SK-N-SH treated with all-trans-retinoic acid at 6 μM for 48 hours (cell line): ENCODE measurements around the gene PLPP7.
"Not testable (repeated sequence)": the region's sequence is repeated elsewhere in the genome, so short reads cannot be mapped to it uniquely, and the experiment has no call there.

ENCODE experiments used
- ATAC-seq: fragments of 200-7000 bp; cut with Tn5 transposase; 3 replicates; pipeline ENCODE4 v1.9.1; 2020; ENCODE audit warnings: mild to moderate bottlenecking, moderate library complexity
- CSDC2 ChIP-seq: fragments of 250-450 bp; sonication (Bioruptor Pico); IDR thresholded peaks from 2 replicates; pipeline ENCODE4 v1.5.0; 2020; ENCODE audit warnings: mild to moderate bottlenecking, moderate library complexity
- GLIS3 ChIP-seq: fragments of 250-450 bp; sonication (Bioruptor Pico); IDR thresholded peaks from 2 replicates; pipeline ENCODE4 v1.5.0; 2020; ENCODE audit warnings: mild to moderate bottlenecking, moderate library complexity
- OSR1 ChIP-seq: fragments of 250-450 bp; sonication (Bioruptor Pico); IDR thresholded peaks from 2 replicates; pipeline ENCODE4 v1.8.0; 2022; ENCODE audit warnings: moderate library complexity, mild to moderate bottlenecking, inconsistent platforms
- PPARA ChIP-seq: fragments of 250-450 bp; sonication (Bioruptor Pico); IDR thresholded peaks from 2 replicates; pipeline ENCODE4 v1.5.0; 2020; ENCODE audit warnings: mild to moderate bottlenecking, borderline replicate concordance
- RARB ChIP-seq: fragments of 250-450 bp; sonication (Bioruptor Pico); IDR thresholded peaks from 2 replicates; pipeline ENCODE4 v1.8.0; 2021; ENCODE audit warnings: mild to moderate bottlenecking, moderate library complexity
- ZC3H10 ChIP-seq: fragments of 250-450 bp; sonication (Bioruptor Pico); IDR thresholded peaks from 2 replicates; pipeline ENCODE4 v1.5.1; 2021; ENCODE audit warnings: mild to moderate bottlenecking, moderate library complexity
- ZFP30 ChIP-seq: fragments of 450-650 bp; formaldehyde crosslinking; IDR thresholded peaks from 2 replicates; pipeline ENCODE4 v1.5.0; 2022; ENCODE audit warnings: mild to moderate bottlenecking, moderate library complexity
- ZNF70 ChIP-seq: fragments of 450-650 bp; formaldehyde crosslinking; IDR thresholded peaks from 2 replicates; pipeline ENCODE4 v1.5.0; 2020; ENCODE audit warnings: mild to moderate bottlenecking, moderate library complexity
- ZNF8 ChIP-seq: fragments of 450-650 bp; formaldehyde crosslinking; IDR thresholded peaks from 2 replicates; pipeline ENCODE4 v1.5.0; 2020; ENCODE audit warnings: mild to moderate bottlenecking, moderate library complexity
- TF ChIP-seq, protein P1 (sequence below): fragments of 250-450 bp; sonication (Bioruptor Pico); IDR thresholded peaks from 2 replicates; pipeline ENCODE4 v1.8.0; 2021; ENCODE audit warnings: low read depth, mild to moderate bottlenecking, moderate library complexity, borderline replicate concordance
- TF ChIP-seq, protein P2 (sequence below): fragments of 250-450 bp; sonication (Bioruptor Pico); IDR thresholded peaks from 2 replicates; pipeline ENCODE4 v1.8.0; 2020; ENCODE audit warnings: mild to moderate bottlenecking, moderate library complexity, borderline replicate concordance
- TF ChIP-seq, protein P3 (sequence below): fragments of 250-450 bp; sonication (Bioruptor Pico); IDR thresholded peaks from 2 replicates; pipeline ENCODE4 v1.5.1; 2020; ENCODE audit warnings: low read depth, mild to moderate bottlenecking, moderate library complexity
- TF ChIP-seq, protein P4 (sequence below): fragments of 250-450 bp; sonication (Bioruptor Pico); IDR thresholded peaks from 2 replicates; pipeline ENCODE4 v1.5.0; 2020; ENCODE audit warnings: mild to moderate bottlenecking, moderate library complexity

PLPP7 gene

DNA sequence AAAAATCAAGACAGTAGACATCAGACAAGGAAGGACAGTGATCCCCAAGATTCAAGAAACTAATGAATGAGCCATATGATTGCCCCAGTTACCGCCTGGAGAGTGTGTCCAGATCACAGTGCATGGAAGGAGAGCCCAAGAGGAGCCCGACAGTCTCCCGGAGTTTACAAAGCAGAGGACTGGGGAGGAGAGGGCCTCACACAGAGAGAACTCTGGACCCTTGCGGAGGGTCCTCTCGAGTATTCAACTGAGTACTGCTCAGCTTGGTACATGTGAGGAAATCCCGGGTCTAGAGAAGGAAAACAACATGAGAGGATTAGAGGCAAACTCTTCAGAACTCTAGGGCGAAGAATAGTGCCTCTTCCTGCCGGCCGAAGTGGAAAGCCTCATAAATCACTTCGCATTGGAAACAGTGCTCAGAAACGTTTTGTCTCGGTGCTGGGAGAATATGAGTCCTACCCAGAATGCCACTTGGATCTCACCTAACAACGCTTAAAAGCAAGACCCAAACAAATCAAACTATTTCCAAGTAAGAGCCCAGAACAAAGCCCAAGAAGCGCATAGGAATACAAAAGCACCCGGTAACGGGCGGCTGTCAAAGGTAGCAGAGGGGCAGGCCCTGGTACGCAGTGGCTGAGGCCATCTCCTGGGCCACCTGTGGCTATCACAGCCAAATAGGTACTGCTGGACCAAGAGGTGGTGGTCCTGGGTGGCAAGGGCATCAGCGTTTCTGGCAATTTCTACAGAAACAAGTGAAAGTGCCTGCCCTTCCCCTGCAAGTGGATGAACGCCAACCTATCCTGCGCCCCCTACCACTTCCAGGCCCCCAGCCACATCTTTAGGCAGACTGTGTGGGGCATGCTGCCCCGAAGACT, 49.2 kb upstream of the PLPP7 start (continued):
- TF ChIP-seq, protein P1, sequence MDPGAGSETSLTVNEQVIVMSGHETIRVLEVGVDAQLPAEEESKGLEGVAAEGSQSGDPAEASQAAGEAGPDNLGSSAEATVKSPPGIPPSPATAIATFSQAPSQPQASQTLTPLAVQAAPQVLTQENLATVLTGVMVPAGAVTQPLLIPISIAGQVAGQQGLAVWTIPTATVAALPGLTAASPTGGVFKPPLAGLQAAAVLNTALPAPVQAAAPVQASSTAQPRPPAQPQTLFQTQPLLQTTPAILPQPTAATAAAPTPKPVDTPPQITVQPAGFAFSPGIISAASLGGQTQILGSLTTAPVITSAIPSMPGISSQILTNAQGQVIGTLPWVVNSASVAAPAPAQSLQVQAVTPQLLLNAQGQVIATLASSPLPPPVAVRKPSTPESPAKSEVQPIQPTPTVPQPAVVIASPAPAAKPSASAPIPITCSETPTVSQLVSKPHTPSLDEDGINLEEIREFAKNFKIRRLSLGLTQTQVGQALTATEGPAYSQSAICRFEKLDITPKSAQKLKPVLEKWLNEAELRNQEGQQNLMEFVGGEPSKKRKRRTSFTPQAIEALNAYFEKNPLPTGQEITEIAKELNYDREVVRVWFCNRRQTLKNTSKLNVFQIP (CRISPR knock-in tag): no peak
- TF ChIP-seq, protein P2, sequence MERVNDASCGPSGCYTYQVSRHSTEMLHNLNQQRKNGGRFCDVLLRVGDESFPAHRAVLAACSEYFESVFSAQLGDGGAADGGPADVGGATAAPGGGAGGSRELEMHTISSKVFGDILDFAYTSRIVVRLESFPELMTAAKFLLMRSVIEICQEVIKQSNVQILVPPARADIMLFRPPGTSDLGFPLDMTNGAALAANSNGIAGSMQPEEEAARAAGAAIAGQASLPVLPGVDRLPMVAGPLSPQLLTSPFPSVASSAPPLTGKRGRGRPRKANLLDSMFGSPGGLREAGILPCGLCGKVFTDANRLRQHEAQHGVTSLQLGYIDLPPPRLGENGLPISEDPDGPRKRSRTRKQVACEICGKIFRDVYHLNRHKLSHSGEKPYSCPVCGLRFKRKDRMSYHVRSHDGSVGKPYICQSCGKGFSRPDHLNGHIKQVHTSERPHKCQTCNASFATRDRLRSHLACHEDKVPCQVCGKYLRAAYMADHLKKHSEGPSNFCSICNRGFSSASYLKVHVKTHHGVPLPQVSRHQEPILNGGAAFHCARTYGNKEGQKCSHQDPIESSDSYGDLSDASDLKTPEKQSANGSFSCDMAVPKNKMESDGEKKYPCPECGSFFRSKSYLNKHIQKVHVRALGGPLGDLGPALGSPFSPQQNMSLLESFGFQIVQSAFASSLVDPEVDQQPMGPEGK (CRISPR knock-in tag): no peak

DNA sequence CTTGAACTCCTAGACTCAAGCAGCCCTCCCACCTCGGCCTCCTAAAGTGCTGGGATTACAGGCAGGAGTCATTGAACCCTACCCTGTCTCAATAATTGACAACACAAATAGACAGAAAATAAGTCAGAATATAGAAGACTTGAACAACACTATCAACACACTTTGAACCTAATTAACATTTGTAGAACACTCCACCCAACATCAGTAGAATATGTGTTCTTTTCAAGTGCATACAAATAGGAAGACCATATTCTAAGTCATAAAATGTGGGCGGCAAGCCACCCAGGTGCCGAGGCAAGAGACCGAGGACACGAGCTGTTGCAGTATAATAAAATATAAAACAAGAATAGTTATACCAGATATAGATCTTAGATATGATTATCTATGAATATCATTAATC, 45.2 kb upstream of the PLPP7 start:
- not testable (repeated sequence) for ATAC-seq

DNA sequence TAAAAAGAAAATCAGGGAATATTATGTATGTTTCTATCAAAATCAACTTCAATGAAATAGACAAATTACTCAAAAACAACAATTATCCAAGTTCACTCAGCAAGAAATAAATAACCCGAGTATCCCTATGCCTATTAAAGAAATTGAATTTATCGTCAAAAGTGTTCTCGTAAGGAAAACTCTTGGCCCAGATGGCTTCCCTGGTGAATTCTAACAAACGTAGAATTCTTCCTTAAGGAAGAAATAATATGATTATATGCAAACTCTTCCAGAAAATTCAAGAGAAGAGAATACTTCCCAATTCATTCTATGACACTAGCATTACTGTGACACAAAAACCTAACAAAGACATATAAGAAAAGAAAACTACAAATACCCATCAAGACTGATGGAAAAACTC, 42.9 kb upstream of the PLPP7 start:
- TF ChIP-seq ZC3H10 (CRISPR knock-in tag) (no peak), GLIS3 (CRISPR knock-in tag) (no peak), ZNF8 (CRISPR knock-in tag) (no peak), RARB (CRISPR knock-in tag) (no peak)
- TF ChIP-seq, protein P3, sequence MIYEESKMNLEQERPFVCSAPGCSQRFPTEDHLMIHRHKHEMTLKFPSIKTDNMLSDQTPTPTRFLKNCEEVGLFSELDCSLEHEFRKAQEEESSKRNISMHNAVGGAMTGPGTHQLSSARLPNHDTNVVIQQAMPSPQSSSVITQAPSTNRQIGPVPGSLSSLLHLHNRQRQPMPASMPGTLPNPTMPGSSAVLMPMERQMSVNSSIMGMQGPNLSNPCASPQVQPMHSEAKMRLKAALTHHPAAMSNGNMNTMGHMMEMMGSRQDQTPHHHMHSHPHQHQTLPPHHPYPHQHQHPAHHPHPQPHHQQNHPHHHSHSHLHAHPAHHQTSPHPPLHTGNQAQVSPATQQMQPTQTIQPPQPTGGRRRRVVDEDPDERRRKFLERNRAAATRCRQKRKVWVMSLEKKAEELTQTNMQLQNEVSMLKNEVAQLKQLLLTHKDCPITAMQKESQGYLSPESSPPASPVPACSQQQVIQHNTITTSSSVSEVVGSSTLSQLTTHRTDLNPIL: no peak
- TF ChIP-seq, protein P4, sequence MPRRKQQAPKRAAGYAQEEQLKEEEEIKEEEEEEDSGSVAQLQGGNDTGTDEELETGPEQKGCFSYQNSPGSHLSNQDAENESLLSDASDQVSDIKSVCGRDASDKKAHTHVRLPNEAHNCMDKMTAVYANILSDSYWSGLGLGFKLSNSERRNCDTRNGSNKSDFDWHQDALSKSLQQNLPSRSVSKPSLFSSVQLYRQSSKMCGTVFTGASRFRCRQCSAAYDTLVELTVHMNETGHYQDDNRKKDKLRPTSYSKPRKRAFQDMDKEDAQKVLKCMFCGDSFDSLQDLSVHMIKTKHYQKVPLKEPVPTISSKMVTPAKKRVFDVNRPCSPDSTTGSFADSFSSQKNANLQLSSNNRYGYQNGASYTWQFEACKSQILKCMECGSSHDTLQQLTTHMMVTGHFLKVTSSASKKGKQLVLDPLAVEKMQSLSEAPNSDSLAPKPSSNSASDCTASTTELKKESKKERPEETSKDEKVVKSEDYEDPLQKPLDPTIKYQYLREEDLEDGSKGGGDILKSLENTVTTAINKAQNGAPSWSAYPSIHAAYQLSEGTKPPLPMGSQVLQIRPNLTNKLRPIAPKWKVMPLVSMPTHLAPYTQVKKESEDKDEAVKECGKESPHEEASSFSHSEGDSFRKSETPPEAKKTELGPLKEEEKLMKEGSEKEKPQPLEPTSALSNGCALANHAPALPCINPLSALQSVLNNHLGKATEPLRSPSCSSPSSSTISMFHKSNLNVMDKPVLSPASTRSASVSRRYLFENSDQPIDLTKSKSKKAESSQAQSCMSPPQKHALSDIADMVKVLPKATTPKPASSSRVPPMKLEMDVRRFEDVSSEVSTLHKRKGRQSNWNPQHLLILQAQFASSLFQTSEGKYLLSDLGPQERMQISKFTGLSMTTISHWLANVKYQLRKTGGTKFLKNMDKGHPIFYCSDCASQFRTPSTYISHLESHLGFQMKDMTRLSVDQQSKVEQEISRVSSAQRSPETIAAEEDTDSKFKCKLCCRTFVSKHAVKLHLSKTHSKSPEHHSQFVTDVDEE (CRISPR knock-in tag): no peak
- ATAC-seq: no peak

DNA sequence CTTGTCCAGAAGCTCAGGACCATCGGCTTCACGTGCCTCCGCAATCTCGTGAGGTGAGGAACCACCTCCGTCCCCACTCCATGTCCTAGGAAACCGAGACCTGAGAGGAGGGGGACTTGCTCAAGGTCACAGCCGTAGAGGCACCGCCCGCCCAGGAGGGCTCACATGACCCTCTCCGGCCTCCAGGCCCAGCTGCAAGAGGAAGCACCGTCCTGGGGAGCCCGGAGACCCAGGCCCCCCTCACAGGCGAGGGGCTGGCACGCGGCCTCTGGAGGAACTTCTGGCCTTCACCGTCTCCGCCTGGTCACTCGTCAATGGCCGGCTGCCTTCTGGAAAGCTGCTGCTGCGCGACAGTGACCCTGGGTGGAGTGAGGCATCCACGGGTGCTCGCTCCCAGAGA, 37.4 kb upstream of the PLPP7 start:
- TF ChIP-seq ZFP30 (no peak), CSDC2 (no peak), OSR1 (CRISPR knock-in tag) (no peak), PPARA (CRISPR knock-in tag) (no peak), ZNF70 (CRISPR knock-in tag) (no peak), ZNF8 (CRISPR knock-in tag) (no peak), ZC3H10 (CRISPR knock-in tag) (no peak)
- TF ChIP-seq, protein P4 (CRISPR knock-in tag): no peak
- TF ChIP-seq, protein P1 (CRISPR knock-in tag): no peak
- TF ChIP-seq, protein P3: no peak
- no peak for ATAC-seq
